Measurements from ENCODE around the gene ELOA. TPM values are rescaled to one million over a fixed set of nuclear protein-coding genes. Genes with fewer than 3 reads are reported as not detected.

ELOA gene
- total RNA-seq, 4 donors from 2014 or later, result 33.3 to 49.9 (median 40.5) TPM

DNA sequence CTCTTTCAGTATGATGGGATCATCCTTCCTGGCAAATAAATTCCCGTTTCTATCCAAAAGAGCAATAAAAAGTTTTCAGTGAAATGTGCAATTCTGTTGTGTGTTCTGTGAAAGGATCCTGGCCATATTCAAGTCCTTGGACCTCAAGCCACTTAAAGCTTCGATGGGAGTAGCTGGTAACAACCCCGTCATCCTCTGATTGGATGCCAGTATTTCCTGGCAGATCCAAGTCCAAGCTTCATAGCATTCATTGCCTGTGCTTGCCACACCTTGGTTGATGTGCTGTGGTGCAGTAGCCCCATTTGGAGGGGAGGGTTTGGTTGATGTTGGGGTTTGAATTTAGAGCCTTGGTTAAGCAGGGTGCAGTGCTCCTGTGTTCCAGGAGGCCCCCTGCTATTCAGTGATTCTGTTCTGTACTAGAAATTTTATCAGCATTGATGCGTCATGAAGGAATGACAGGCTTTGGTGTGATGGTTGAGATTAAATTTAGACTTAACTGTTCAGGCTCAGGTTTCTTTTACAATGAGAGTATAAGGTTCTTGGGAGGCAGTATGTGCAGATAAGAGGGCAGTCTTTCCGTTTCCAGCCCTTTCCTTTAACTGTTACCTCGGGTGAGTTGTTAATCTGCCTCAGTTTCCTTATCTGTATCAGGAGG lies 46.8 kb upstream of the ELOA start:
- Histone ChIP-seq H3K27me3 (no peaks in the 10 kb centered on the region), H3K4me1 (peaks cover 10 to 24% of the 10 kb centered on the region in 2 donors), H3K36me3 (peaks cover 67 to 71% of the 10 kb centered on the region in 2 donors), H3K4me3 (replicated peaks in 1 of 3) (no peak overlapping the region), H3K27ac (no peak overlapping the region), H3K9me3 (no peaks in the 10 kb centered on the region)
- TF ChIP-seq, protein P1, sequence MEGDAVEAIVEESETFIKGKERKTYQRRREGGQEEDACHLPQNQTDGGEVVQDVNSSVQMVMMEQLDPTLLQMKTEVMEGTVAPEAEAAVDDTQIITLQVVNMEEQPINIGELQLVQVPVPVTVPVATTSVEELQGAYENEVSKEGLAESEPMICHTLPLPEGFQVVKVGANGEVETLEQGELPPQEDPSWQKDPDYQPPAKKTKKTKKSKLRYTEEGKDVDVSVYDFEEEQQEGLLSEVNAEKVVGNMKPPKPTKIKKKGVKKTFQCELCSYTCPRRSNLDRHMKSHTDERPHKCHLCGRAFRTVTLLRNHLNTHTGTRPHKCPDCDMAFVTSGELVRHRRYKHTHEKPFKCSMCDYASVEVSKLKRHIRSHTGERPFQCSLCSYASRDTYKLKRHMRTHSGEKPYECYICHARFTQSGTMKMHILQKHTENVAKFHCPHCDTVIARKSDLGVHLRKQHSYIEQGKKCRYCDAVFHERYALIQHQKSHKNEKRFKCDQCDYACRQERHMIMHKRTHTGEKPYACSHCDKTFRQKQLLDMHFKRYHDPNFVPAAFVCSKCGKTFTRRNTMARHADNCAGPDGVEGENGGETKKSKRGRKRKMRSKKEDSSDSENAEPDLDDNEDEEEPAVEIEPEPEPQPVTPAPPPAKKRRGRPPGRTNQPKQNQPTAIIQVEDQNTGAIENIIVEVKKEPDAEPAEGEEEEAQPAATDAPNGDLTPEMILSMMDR (IDR thresholded peaks at IDR 0.05), result no peak
- TF ChIP-seq POLR2A (IDR thresholded peaks at IDR 0.05), result no peak
- intact Hi-C loops (cut with DNase I), result loop anchor here (10.0 kb wide), 1 partner anchor 48 kb away; the partner anchor contains the start of gene ELOA
- 45 to 75% methylated on average over 6 of the region's 6 CpGs for WGBS, 2 donors
- DNase-seq, result no peak

DNA sequence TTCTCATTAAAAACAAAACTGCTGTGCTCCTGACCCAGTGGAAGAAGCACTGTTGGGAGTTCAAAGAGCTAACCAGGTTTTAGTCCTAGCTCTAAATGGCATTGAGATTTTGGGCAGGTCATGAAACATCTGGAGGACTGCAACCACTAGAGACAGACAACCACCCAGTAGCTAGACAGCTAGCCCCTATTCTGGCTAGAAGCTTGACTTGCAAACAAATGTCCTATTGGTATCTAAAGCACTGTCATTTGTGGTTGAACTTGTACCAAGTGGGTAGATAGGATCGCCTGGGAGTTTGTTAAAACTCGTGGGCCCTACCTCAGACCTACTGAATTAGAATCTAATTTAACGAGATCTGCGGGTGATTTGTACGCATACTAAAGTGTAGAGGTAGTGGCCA lies 44.8 kb upstream of the ELOA start:
- intact Hi-C loops (cut with DNase I), result loop anchor here (10.0 kb wide), 1 partner anchor 46 kb away; the partner anchor contains the start of gene ELOA
- H3K27ac ChIP-seq, result no peak overlapping the region
- H3K4me1 ChIP-seq, result peaks cover 0 to 12% of the 10 kb centered on the region in 2 donors
- H3K4me3 ChIP-seq (replicated peaks in 1 of 3), result no peak overlapping the region
- H3K27me3 ChIP-seq, result no peaks in the 10 kb centered on the region
- no peak for DNase-seq
- no peaks in the 10 kb centered on the region for H3K9me3 ChIP-seq
- WGBS, 2 donors, result 88 to 94% methylated on average over 5 of the region's 5 CpGs
- H3K36me3 ChIP-seq, result peaks cover 68 to 78% of the 10 kb centered on the region in 2 donors
- TF ChIP-seq POLR2A (IDR thresholded peaks at IDR 0.05), result no peak
- TF ChIP-seq, protein P1 (IDR thresholded peaks at IDR 0.05), result no peak

DNA sequence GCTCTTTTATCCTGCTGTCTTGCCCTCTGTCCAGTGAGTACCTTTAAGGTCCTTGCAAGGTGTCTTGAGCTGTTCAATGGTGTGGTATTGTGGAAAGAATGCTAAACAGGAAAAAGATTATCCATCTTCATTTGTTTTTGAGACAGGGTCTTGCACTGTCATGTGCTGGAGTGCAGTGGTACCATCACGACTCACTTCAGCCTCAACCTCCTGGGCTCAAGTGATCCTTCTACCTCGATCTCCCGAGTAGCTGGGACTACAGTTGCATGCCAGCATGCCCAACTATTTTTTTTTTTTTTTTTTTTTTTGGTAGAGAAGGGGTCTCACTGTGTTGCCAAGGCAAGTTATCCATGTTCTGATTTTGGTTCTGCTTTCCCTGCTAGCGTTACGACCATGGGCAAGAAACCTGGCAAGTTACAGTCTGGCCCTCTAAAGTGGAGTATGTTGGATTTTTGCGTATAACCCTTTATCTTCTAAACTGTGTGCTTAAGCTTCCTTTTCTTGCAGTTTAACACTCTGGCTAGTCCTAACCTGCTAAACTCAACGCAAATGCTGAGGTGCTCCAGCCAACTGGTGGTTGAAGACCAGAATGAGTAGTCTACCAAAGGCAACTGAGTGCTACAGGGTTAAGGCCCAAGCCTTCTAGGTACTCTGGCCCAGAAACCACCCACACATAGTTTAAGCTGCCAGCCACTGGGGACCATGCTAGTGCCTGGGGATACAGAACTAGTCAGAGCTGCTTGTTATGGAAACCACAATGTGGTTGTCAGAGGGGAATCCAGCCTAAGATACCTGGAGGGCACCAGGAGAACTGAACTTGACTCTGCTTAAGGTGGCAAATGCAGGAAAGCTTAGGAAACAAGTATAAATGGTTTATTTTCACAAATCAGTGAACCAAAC lies 43.7 kb upstream of the ELOA start:
- no peak for DNase-seq
- no peaks in the 10 kb centered on the region for H3K9me3 ChIP-seq
- peaks cover 0 to 3% of the 10 kb centered on the region in 2 donors for H3K4me1 ChIP-seq
- intact Hi-C loops (cut with DNase I), result loop anchor here (10.0 kb wide), 1 partner anchor 45 kb away; the partner anchor contains the start of gene ELOA
- no peaks in the 10 kb centered on the region for H3K27me3 ChIP-seq
- H3K27ac ChIP-seq, result no peak overlapping the region
- H3K4me3 ChIP-seq (replicated peaks in 1 of 3), result no peak overlapping the region
- 83 to 85% methylated on average over 7 of the region's 7 CpGs for WGBS, 2 donors
- H3K36me3 ChIP-seq, result peaks cover 57 to 68% of the 10 kb centered on the region in 2 donors
- TF ChIP-seq, protein P1 (IDR thresholded peaks at IDR 0.05), result no peak
- TF ChIP-seq POLR2A (IDR thresholded peaks at IDR 0.05), result no peak

DNA sequence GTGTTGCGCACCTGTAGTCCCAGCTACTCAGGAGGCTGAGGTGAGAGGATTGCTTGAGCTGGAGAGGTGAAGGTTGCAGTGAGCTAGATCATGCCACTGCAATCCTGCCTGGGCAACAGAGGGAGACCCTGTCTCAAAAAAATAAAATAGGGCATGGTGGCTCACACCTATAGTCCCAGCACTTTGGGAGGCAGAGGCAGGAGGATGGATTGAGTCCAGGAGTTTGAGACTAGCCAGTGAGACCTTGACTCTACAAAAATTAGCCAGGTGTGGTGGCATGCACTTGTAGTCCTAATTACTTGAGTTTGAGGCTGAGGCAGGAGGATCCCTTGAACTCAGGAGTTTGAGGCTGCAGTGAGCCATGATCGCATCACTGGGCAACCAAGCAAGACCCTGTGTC lies 42.0 kb upstream of the ELOA start:
- WGBS, 2 donors, result 88 to 94% methylated on average over 2 of the region's 2 CpGs
- no peaks in the 10 kb centered on the region for H3K27me3 ChIP-seq
- H3K27ac ChIP-seq, result no peak overlapping the region

More for the DNA sequence above, 42.0 kb upstream of the ELOA start:
- Histone ChIP-seq H3K4me3 (replicated peaks in 1 of 3) (no peak overlapping the region), H3K36me3 (peaks cover 41 to 51% of the 10 kb centered on the region in 2 donors), H3K4me1 (no peaks in the 10 kb centered on the region), H3K9me3 (no peaks in the 10 kb centered on the region)
- TF ChIP-seq, protein P1 (IDR thresholded peaks at IDR 0.05), result no peak
- no peak for TF ChIP-seq POLR2A (IDR thresholded peaks at IDR 0.05)
- no peak for DNase-seq
- intact Hi-C loops (cut with DNase I), result no loop called here
